ENCODE measurements around the gene ZNF430. TPM values are rescaled to one million over a fixed set of nuclear protein-coding genes. Genes with fewer than 3 reads are reported as not detected.

Gene ZNF430
- polyA plus RNA-seq, 2 of the 4 experiments (the other 2 are of a cell fraction): 3.2 to 3.6 TPM

- ChIA-PET CTCF (no interaction called here), POLR2A (no interaction called here)
- H3K4me2 ChIP-seq: no peak overlapping the region
- ATAC-seq (no peak), DNase-seq (ENCODE audit: low read depth in 1 of 2, low spot score in 1 of 2) (no peak), FAIRE-seq (no peak)
- H3K4me3 ChIP-seq: no peak overlapping the region
- peaks cover 3% of the 10 kb centered on the region; the same call in 1 of the 3 replicates for H3K9me3 ChIP-seq
- no peaks in the 10 kb centered on the region for H3K4me1 ChIP-seq
- TF ChIP-seq SMC3 (IDR thresholded peaks at IDR 0.05): no peak
- no peak for TF ChIP-seq NR3C1 (IDR thresholded peaks at IDR 0.05)
- TF ChIP-seq RAD21 (conservative IDR thresholded peaks at IDR 0.05 in 1 of 2, IDR thresholded peaks at IDR 0.05 in 1 of 2): no peak
- TF ChIP-seq PHF8 (IDR thresholded peaks at IDR 0.05; ENCODE audit: borderline replicate concordance, low read depth): no peak
- no peak for TF ChIP-seq FOSB (CRISPR knock-in tag; IDR thresholded peaks at IDR 0.05)
- TF ChIP-seq CBX8 (IDR thresholded peaks at IDR 0.05): no peak
- TF ChIP-seq ZFP36 (IDR thresholded peaks at IDR 0.05; ENCODE audit: borderline replicate concordance, partially characterized antibody): no peak
- no peak for TF ChIP-seq MAZ (IDR thresholded peaks at IDR 0.05; ENCODE audit: borderline replicate concordance, low read depth, low read length)
- TF ChIP-seq USF2 (IDR thresholded peaks at IDR 0.05): no peak
- TF ChIP-seq JUN (IDR thresholded peaks at IDR 0.05): no peak
- TF ChIP-seq, protein P1, sequence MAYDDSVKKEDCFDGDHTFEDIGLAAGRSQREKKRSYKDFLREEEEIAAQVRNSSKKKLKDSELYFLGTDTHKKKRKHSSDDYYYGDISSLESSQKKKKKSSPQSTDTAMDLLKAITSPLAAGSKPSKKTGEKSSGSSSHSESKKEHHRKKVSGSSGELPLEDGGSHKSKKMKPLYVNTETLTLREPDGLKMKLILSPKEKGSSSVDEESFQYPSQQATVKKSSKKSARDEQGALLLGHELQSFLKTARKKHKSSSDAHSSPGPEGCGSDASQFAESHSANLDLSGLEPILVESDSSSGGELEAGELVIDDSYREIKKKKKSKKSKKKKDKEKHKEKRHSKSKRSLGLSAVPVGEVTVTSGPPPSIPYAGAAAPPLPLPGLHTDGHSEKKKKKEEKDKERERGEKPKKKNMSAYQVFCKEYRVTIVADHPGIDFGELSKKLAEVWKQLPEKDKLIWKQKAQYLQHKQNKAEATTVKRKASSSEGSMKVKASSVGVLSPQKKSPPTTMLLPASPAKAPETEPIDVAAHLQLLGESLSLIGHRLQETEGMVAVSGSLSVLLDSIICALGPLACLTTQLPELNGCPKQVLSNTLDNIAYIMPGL (CRISPR knock-in tag; IDR thresholded peaks at IDR 0.05; ENCODE audit: borderline replicate concordance): no peak
- TF ChIP-seq SREBF2 (IDR thresholded peaks at IDR 0.05): no peak
- no peak overlapping the region for H3K27ac ChIP-seq
Observed at GRCh38 chr19:21109116-21109515, 88.7 kb downstream of the ZNF430 start.

Small RNA genes lying within 50 kb of the gene (small RNA-seq; reads per million reads assigned to genes)
- 0 reads per million in 6 experiments for gene AC008739.3

Other genes with a start within 250 kb of the ZNF430 start
- gene ZNF66, start 244.4 kb upstream of the ZNF430 start, polyA plus RNA-seq (2011; rRNA removed): 0.05 TPM in 1 of 2 replicates, not detected in the other
- not detected in 3 replicates for gene ZNF66, start 244.4 kb upstream of the ZNF430 start, polyA plus RNA-seq (2017; fragmentation: RNase III; extraction: RNeasy Plus Mini Kit Qiagen cat#74134 plus additional on column Dnase treatment)
- 0.12 and 0.16 TPM in 2 replicates for gene ZNF85, start 97.4 kb upstream of the ZNF430 start, polyA plus RNA-seq (2011; rRNA removed)
- gene ZNF85, start 97.4 kb upstream of the ZNF430 start, polyA plus RNA-seq (2017; fragmentation: RNase III; extraction: RNeasy Plus Mini Kit Qiagen cat#74134 plus additional on column Dnase treatment): 0.27 to 0.64 TPM (median 0.32 TPM) in 3 replicates
- gene ZNF714, start 61.5 kb downstream of the ZNF430 start, polyA plus RNA-seq (2011; rRNA removed): 5.9 and 8.1 TPM in 2 replicates
- 3.0 to 3.7 TPM (median 3.5 TPM) in 3 replicates for gene ZNF714, start 61.5 kb downstream of the ZNF430 start, polyA plus RNA-seq (2017; fragmentation: RNase III; extraction: RNeasy Plus Mini Kit Qiagen cat#74134 plus additional on column Dnase treatment)
- gene ZNF431, start 121.4 kb downstream of the ZNF430 start, polyA plus RNA-seq (2011; rRNA removed): 4.6 and 6.1 TPM in 2 replicates
- 3.9 to 6.4 TPM (median 4.0 TPM) in 3 replicates for gene ZNF431, start 121.4 kb downstream of the ZNF430 start, polyA plus RNA-seq (2017; fragmentation: RNase III; extraction: RNeasy Plus Mini Kit Qiagen cat#74134 plus additional on column Dnase treatment)

Data from A549 (cell line).